SK-N-SH (cell line): Measurements from ENCODE around the gene MCF2L. TPM values are rescaled to one million over a fixed set of nuclear protein-coding genes. Genes with fewer than 3 reads are reported as not detected.

ENCODE experiments used
- CTCF ChIA-PET: fragments of 300-600, 350-600 bp; formaldehyde crosslinking; extraction: SDS; loops from one replicate; lab custom pipeline; 2021; lab: Yijun Ruan, JAX
- POLR2A ChIA-PET: fragments of 350-600 bp; sonication (Branson Sonifier 250); formaldehyde crosslinking; extraction: SDS; loops from one replicate; lab custom pipeline; 2020; ENCODE audit warnings: antibody characterized with exemption, inconsistent platforms; lab: Yijun Ruan, JAX
- DNase-seq: peaks from one replicate; pipeline ENCODE4 v3.0.0; 2012
- H2AFZ ChIP-seq: fragments of 200-600 bp; sonication (generic); 2 replicates; pipeline ENCODE4 v1.8.1; 2016; ENCODE audit warnings: antibody characterized with exemption, mild to moderate bottlenecking, low read depth
- H3F3A ChIP-seq: fragments of 200-600 bp; sonication (generic); replicated peaks from 2 replicates; pipeline ENCODE3; 2016; ENCODE audit warnings: antibody characterized with exemption, mild to moderate bottlenecking; ENCODE audit not compliant: insufficient read depth
- H3K27ac ChIP-seq, 2 experiments: fragments of 200-500 bp in 1 of 2; fragments of 200-600 bp in 1 of 2; sonication (Bioruptor generic) in 1 of 2; sonication (generic), shearing (Covaris generic) in 1 of 2; 2 replicates each; pipeline versions ENCODE4 v1.5.1 to v1.6.1; 2014 to 2016; ENCODE audit warnings: low read depth in 2 of 2, inconsistent platforms in 1 of 2, low read length in 1 of 2, mild to moderate bottlenecking in 1 of 2, mixed read lengths in 1 of 2
- H3K27me3 ChIP-seq: fragments of 200-600 bp; sonication (generic), shearing (Covaris generic); 2 replicates; pipeline ENCODE4 v1.6.1; 2016; ENCODE audit warnings: mixed run types; ENCODE audit not compliant: insufficient read depth
- H3K36me3 ChIP-seq, 2 experiments: fragments of 200-500 bp in 1 of 2; fragments of 200-600 bp in 1 of 2; sonication (Bioruptor generic) in 1 of 2; sonication (generic) in 1 of 2; replicated peaks in 1 of 2; 2 replicates each; pipeline versions ENCODE3 to v1.5.1; 2014 to 2016; ENCODE audit warnings: low read length in 1 of 2, mild to moderate bottlenecking in 1 of 2; ENCODE audit not compliant: insufficient read depth in 2 of 2, control insufficient read depth in 1 of 2
- H3K4me1 ChIP-seq, 2 experiments: fragments of 200-500 bp in 1 of 2; fragments of 200-600 bp in 1 of 2; sonication (Bioruptor generic) in 1 of 2; sonication (generic), shearing (Covaris generic) in 1 of 2; 2 replicates each; pipeline versions ENCODE4 v1.5.1 to v1.6.1; 2014 to 2016; ENCODE audit warnings: low read depth in 1 of 2, low read length in 1 of 2, mixed run types in 1 of 2; ENCODE audit not compliant: insufficient read depth in 2 of 2, control insufficient read depth in 1 of 2
- H3K4me2 ChIP-seq: fragments of 200-600 bp; sonication (generic), shearing (Covaris generic); 2 replicates; pipeline ENCODE4 v1.6.1; 2017; ENCODE audit warnings: mixed run types
- H3K4me3 ChIP-seq, 2 experiments: fragments of 200-500 bp in 1 of 2; fragments of 200-600 bp in 1 of 2; sonication (Bioruptor generic) in 1 of 2; sonication (generic), shearing (Covaris generic) in 1 of 2; 2 replicates each; pipeline versions ENCODE4 v1.5.1 to v1.8.1; 2014 to 2016; ENCODE audit warnings: low read depth in 2 of 2, inconsistent platforms in 1 of 2, low read length in 1 of 2, mild to moderate bottlenecking in 1 of 2, mixed read lengths in 1 of 2, moderate library complexity in 1 of 2
- H3K79me2 ChIP-seq: fragments of 200-600 bp; sonication (generic); 2 replicates; pipeline ENCODE4 v1.8.1; 2017; ENCODE audit warnings: mild to moderate bottlenecking; ENCODE audit not compliant: insufficient read depth
- H3K9ac ChIP-seq: fragments of 200-600 bp; sonication (generic); 2 replicates; pipeline ENCODE4 v1.6.1; 2017; ENCODE audit warnings: mixed run types
- H3K9me2 ChIP-seq: fragments of 200-600 bp; sonication (generic); 2 replicates; pipeline ENCODE4 v1.6.1; 2017; ENCODE audit warnings: mixed run types
- H3K9me3 ChIP-seq: fragments of 200-600 bp; sonication (generic); 2 replicates; pipeline ENCODE4 v1.6.1; 2017; ENCODE audit warnings: mixed run types, mild to moderate bottlenecking, moderate library complexity
- H4K20me1 ChIP-seq: fragments of 200-600 bp; sonication (generic); 2 replicates; pipeline ENCODE4 v1.6.1; 2017; ENCODE audit warnings: mild to moderate bottlenecking, mixed run types; ENCODE audit not compliant: insufficient read depth
- CHD2 ChIP-seq: fragments of 150-350 bp; IDR thresholded peaks from 2 replicates; pipeline ENCODE4 v1.6.1; 2018; ENCODE audit warnings: low read length; ENCODE audit not compliant: partially characterized antibody
- CTCF ChIP-seq: fragments of 200-600 bp; sonication (generic); IDR thresholded peaks from 2 replicates; pipeline ENCODE4 v1.6.1; 2017; ENCODE audit warnings: antibody characterized with exemption, mild to moderate bottlenecking, moderate library complexity
- EZH2phosphoT487 ChIP-seq: fragments of 200-600 bp; sonication (generic); IDR thresholded peaks from 2 replicates; pipeline ENCODE4 v1.6.1; 2017; ENCODE audit warnings: low read depth, mixed run types, mild to moderate bottlenecking, antibody characterized with exemption, moderate library complexity, borderline replicate concordance
- FOXJ3 ChIP-seq: sonication (generic); formaldehyde crosslinking; IDR thresholded peaks from 2 replicates; pipeline ENCODE4 v1.5.1; 2020; ENCODE audit warnings: mild to moderate bottlenecking, missing genetic modification reagents
- GATA2 ChIP-seq: sonication (generic); formaldehyde crosslinking; IDR thresholded peaks from 2 replicates; pipeline ENCODE4 v1.5.0; 2020; ENCODE audit warnings: mild to moderate bottlenecking, missing genetic modification reagents
- MAX ChIP-seq: IDR thresholded peaks from 2 replicates; pipeline ENCODE4 v1.4.0; 2012; ENCODE audit warnings: low read depth
- MEF2A ChIP-seq: IDR thresholded peaks from 2 replicates; pipeline ENCODE4 v1.4.0; 2012; ENCODE audit warnings: low read depth, borderline replicate concordance
- MXI1 ChIP-seq: IDR thresholded peaks from 2 replicates; pipeline ENCODE4 v1.6.1; 2012; ENCODE audit warnings: mild to moderate bottlenecking, low read depth, low read length, improper control_type of control experiment
- NFIC ChIP-seq: IDR thresholded peaks from 2 replicates; pipeline ENCODE4 v1.4.0; 2012; ENCODE audit warnings: borderline replicate concordance
- NRF1 ChIP-seq: IDR thresholded peaks from 2 replicates; pipeline ENCODE4 v1.6.1; 2012; ENCODE audit warnings: low read depth, mild to moderate bottlenecking, low read length
- RCOR1 ChIP-seq: fragments of 150-350 bp; IDR thresholded peaks from 2 replicates; pipeline ENCODE4 v1.6.1; 2017; ENCODE audit warnings: antibody characterized with exemption, low read length
- RFX5 ChIP-seq: IDR thresholded peaks from 2 replicates; pipeline ENCODE4 v1.6.1; 2012; ENCODE audit warnings: mild to moderate bottlenecking, improper control_type of control experiment, low read length
- RXRA ChIP-seq: IDR thresholded peaks from 2 replicates; pipeline ENCODE4 v1.4.0; 2012; ENCODE audit warnings: low read depth, mild to moderate bottlenecking, borderline replicate concordance
- SIN3A ChIP-seq: IDR thresholded peaks from 2 replicates; pipeline ENCODE4 v1.6.1; 2012; ENCODE audit warnings: low read depth, mild to moderate bottlenecking, low read length, moderate library complexity, borderline replicate concordance
- SMC3 ChIP-seq: IDR thresholded peaks from 2 replicates; pipeline ENCODE4 v1.6.1; 2012; ENCODE audit warnings: low read depth, low read length, improper control_type of control experiment
- TCF12 ChIP-seq: IDR thresholded peaks from 2 replicates; pipeline ENCODE4 v1.4.0; 2012
- TEAD4 ChIP-seq: IDR thresholded peaks from 2 replicates; pipeline ENCODE4 v1.4.0; 2012; ENCODE audit warnings: mild to moderate bottlenecking, borderline replicate concordance; ENCODE audit not compliant: insufficient read depth
- USF1 ChIP-seq: IDR thresholded peaks from 2 replicates; pipeline ENCODE4 v1.4.0; 2012; ENCODE audit warnings: low read depth, borderline replicate concordance
- YY1 ChIP-seq: IDR thresholded peaks from 2 replicates; pipeline ENCODE4 v1.4.0; 2012; ENCODE audit warnings: low read depth, mild to moderate bottlenecking
- WGBS: methylation state at CpG from one replicate; pipeline ENCODE4 v1.1.6; 2017; ENCODE audit warnings: low lambda C conversion rate; 5-methylcytosine and 5-hydroxymethylcytosine counted together
- polyA plus RNA-seq, 3 experiments: library from polyadenylated mRNA; depleted of rRNA; stranded (reverse); fragments of >200 nt; gene quantifications; 2 replicates each; pipeline ENCODE4 v1.2.3, GENCODE V29; 2012

Gene MCF2L
- polyA plus RNA-seq, 1 of the 3 experiments (the other 2 are of a cell fraction): 0.56 TPM

GRCh38 chr13:112947796-112948195, 21.2 kb upstream of the MCF2L start (continued):
- no peak for TF ChIP-seq RFX5
- TF ChIP-seq, all 33 proteins: peak for 0

GRCh38 chr13:112951674-112952371, 17.2 kb upstream of the MCF2L start:
- no peak for DNase-seq
- Histone ChIP-seq H3K9me3 (no peaks in the 10 kb centered on the region), H3K9ac (no peak overlapping the region), H3K4me1 (no peaks in the 10 kb centered on the region), H3K4me3 (no peak overlapping the region), H3K27me3 (peaks cover 15% of the 10 kb centered on the region; the same call in 1 of the 2 replicates), H3K79me2 (no peaks in the 10 kb centered on the region), H3F3A (no peaks in the 10 kb centered on the region), H3K36me3 (no peaks in the 10 kb centered on the region), H3K9me2 (no peaks in the 10 kb centered on the region), H4K20me1 (no peaks in the 10 kb centered on the region), H3K4me2 (no peak overlapping the region), H2AFZ (no peak overlapping the region), H3K27ac (no peak overlapping the region)
- CTCF ChIA-PET: interaction anchor here (1.0 to 2.4 kb wide), 2 partner anchors 9 to 78 kb away, joined by 3 to 13 read pairs; no protein-coding TSS in a partner anchor
- POLR2A ChIA-PET: no interaction called here
- TF ChIP-seq NFIC (no peak), SMC3 (no peak), GATA2 (CRISPR knock-in tag) (no peak), USF1 (no peak), FOXJ3 (CRISPR knock-in tag) (no peak), NRF1 (no peak), SIN3A (no peak), YY1 (no peak), MEF2A (no peak), MAX (no peak), CHD2 (no peak)
- 68% methylated on average over 9 of the region's 9 CpGs for WGBS

- CTCF ChIA-PET: interaction anchor here (2.4 to 4.8 kb wide), 2 partner anchors 11 to 77 kb away, joined by 13 to 30 read pairs; no protein-coding TSS in a partner anchor
- Histone ChIP-seq H3K79me2 (no peaks in the 10 kb centered on the region), H3K4me3 (no peak overlapping the region), H3K27ac (no peak overlapping the region), H4K20me1 (no peaks in the 10 kb centered on the region), H3K4me2 (no peak overlapping the region), H3K9me3 (no peaks in the 10 kb centered on the region), H3F3A (no peaks in the 10 kb centered on the region), H3K9ac (no peak overlapping the region), H3K9me2 (no peaks in the 10 kb centered on the region)
- WGBS: 44% methylated on average over 14 of the region's 17 CpGs
- TF ChIP-seq SMC3: no peak
- no peak for TF ChIP-seq MXI1
- no peak for TF ChIP-seq EZH2phosphoT487
- TF ChIP-seq CTCF: no peak
- no peak for TF ChIP-seq RCOR1
- no peak for TF ChIP-seq TCF12
- TF ChIP-seq MEF2A: no peak
- TF ChIP-seq MAX: no peak
- no peak for TF ChIP-seq NFIC
- TF ChIP-seq NRF1: no peak
- TF ChIP-seq RXRA: no peak
- TF ChIP-seq TEAD4: no peak
- no peak for TF ChIP-seq FOXJ3 (CRISPR knock-in tag)
- no peak for TF ChIP-seq SIN3A
- TF ChIP-seq, all 33 proteins: peak for 0
- POLR2A ChIA-PET: no interaction called here
- H2AFZ ChIP-seq: no peak overlapping the region
- DNase-seq: no peak
- no peaks in the 10 kb centered on the region for H3K4me1 ChIP-seq
- H3K27me3 ChIP-seq: peaks cover 15% of the 10 kb centered on the region; the same call in 1 of the 2 replicates
- H3K36me3 ChIP-seq: no peaks in the 10 kb centered on the region
These were observed 16.1 kb upstream of the MCF2L start for GRCh38 chr13:112952759-112953551.
